SK-N-SH treated with all-trans-retinoic acid at 6 μM for 48 hours (cell line): ENCODE measurements around the gene NINL.

ENCODE experiments used
- ATAC-seq: fragments of 200-7000 bp; cut with Tn5 transposase; 3 replicates; pipeline ENCODE4 v1.9.1; 2020; ENCODE audit warnings: mild to moderate bottlenecking, moderate library complexity
- ARNTL ChIP-seq: fragments of 450-650 bp; formaldehyde crosslinking; IDR thresholded peaks from 2 replicates; pipeline ENCODE4 v1.5.0; 2020; ENCODE audit warnings: low read depth, mild to moderate bottlenecking, moderate library complexity, borderline replicate concordance
- BACH2 ChIP-seq: fragments of 250-450 bp; sonication (Bioruptor Pico); IDR thresholded peaks from 2 replicates; pipeline ENCODE4 v1.9.0; 2021; ENCODE audit warnings: mild to moderate bottlenecking, borderline replicate concordance
- CREB5 ChIP-seq: fragments of 250-450 bp; sonication (Bioruptor Pico); IDR thresholded peaks from 2 replicates; pipeline ENCODE4 v1.5.1; 2020; ENCODE audit warnings: low read depth, mild to moderate bottlenecking, moderate library complexity
- CSDC2 ChIP-seq: fragments of 250-450 bp; sonication (Bioruptor Pico); IDR thresholded peaks from 2 replicates; pipeline ENCODE4 v1.5.0; 2020; ENCODE audit warnings: mild to moderate bottlenecking, moderate library complexity
- CSRNP3 ChIP-seq: fragments of 250-450 bp; sonication (Bioruptor Pico); IDR thresholded peaks from 2 replicates; pipeline ENCODE4 v1.5.1; 2021; ENCODE audit warnings: mild to moderate bottlenecking, moderate library complexity
- ESRRG ChIP-seq: fragments of 250-450 bp; sonication (Bioruptor Pico); IDR thresholded peaks from 2 replicates; pipeline ENCODE4 v1.6.1; 2021; ENCODE audit warnings: mild to moderate bottlenecking
- GLIS3 ChIP-seq: fragments of 250-450 bp; sonication (Bioruptor Pico); IDR thresholded peaks from 2 replicates; pipeline ENCODE4 v1.5.0; 2020; ENCODE audit warnings: mild to moderate bottlenecking, moderate library complexity
- ISL1 ChIP-seq: fragments of 250-450 bp; sonication (Bioruptor Pico); IDR thresholded peaks from 2 replicates; pipeline ENCODE4 v2.1.2; 2022; ENCODE audit warnings: mild to moderate bottlenecking, moderate library complexity
- PATZ1 ChIP-seq: fragments of 250-450 bp; sonication (Bioruptor Pico); IDR thresholded peaks from 2 replicates; pipeline ENCODE4 v1.8.0; 2020; ENCODE audit warnings: mild to moderate bottlenecking, moderate library complexity, borderline replicate concordance
- POU6F1 ChIP-seq: fragments of 250-450 bp; sonication (Bioruptor Pico); IDR thresholded peaks from 2 replicates; pipeline ENCODE4 v1.8.0; 2021; ENCODE audit warnings: low read depth, mild to moderate bottlenecking, moderate library complexity, borderline replicate concordance
- PPARA ChIP-seq: fragments of 250-450 bp; sonication (Bioruptor Pico); IDR thresholded peaks from 2 replicates; pipeline ENCODE4 v1.5.0; 2020; ENCODE audit warnings: mild to moderate bottlenecking, borderline replicate concordance
- RARB ChIP-seq: fragments of 250-450 bp; sonication (Bioruptor Pico); IDR thresholded peaks from 2 replicates; pipeline ENCODE4 v1.8.0; 2021; ENCODE audit warnings: mild to moderate bottlenecking, moderate library complexity
- SNAI2 ChIP-seq: fragments of 250-450 bp; sonication (Bioruptor Pico); IDR thresholded peaks from 2 replicates; pipeline ENCODE4 v1.5.0; 2020; ENCODE audit warnings: mild to moderate bottlenecking, moderate library complexity
- TCF4 ChIP-seq: fragments of 250-450 bp; sonication (Bioruptor Pico); IDR thresholded peaks from 2 replicates; pipeline ENCODE4 v1.8.0; 2021; ENCODE audit warnings: mild to moderate bottlenecking, moderate library complexity, borderline replicate concordance
- TOX ChIP-seq: fragments of 250-450 bp; sonication (Bioruptor Pico); IDR thresholded peaks from 2 replicates; pipeline ENCODE4 v1.8.0; 2021; ENCODE audit warnings: mild to moderate bottlenecking, moderate library complexity, borderline replicate concordance
- TSHZ2 ChIP-seq: fragments of 250-450 bp; sonication (Bioruptor Pico); IDR thresholded peaks from 2 replicates; pipeline ENCODE4 v1.5.0; 2020; ENCODE audit warnings: mild to moderate bottlenecking, moderate library complexity
- ZC3H10 ChIP-seq: fragments of 250-450 bp; sonication (Bioruptor Pico); IDR thresholded peaks from 2 replicates; pipeline ENCODE4 v1.5.1; 2021; ENCODE audit warnings: mild to moderate bottlenecking, moderate library complexity
- ZFP3 ChIP-seq: fragments of 250-450 bp; sonication (Bioruptor Pico); IDR thresholded peaks from 2 replicates; pipeline ENCODE4 v1.5.0; 2020; ENCODE audit warnings: mild to moderate bottlenecking, moderate library complexity
- ZFP30 ChIP-seq: fragments of 450-650 bp; formaldehyde crosslinking; IDR thresholded peaks from 2 replicates; pipeline ENCODE4 v1.5.0; 2022; ENCODE audit warnings: mild to moderate bottlenecking, moderate library complexity
- ZNF565 ChIP-seq: fragments of 450-650 bp; formaldehyde crosslinking; conservative IDR thresholded peaks from 2 replicates; pipeline ENCODE4 v1.5.0; 2020; ENCODE audit warnings: low read depth, mild to moderate bottlenecking, moderate library complexity
- ZNF8 ChIP-seq: fragments of 450-650 bp; formaldehyde crosslinking; IDR thresholded peaks from 2 replicates; pipeline ENCODE4 v1.5.0; 2020; ENCODE audit warnings: mild to moderate bottlenecking, moderate library complexity

Gene NINL

GRCh38 chr20:25494506-25495188 is 90.7 kb downstream of the NINL start:
- TF ChIP-seq ZFP30 (CRISPR knock-in tag) (no peak), GLIS3 (CRISPR knock-in tag) (no peak), ZNF8 (CRISPR knock-in tag) (no peak), ESRRG (no peak), ZNF565 (CRISPR knock-in tag) (no peak), BACH2 (CRISPR knock-in tag) (no peak), CSDC2 (CRISPR knock-in tag) (no peak), SNAI2 (CRISPR knock-in tag) (no peak), TCF4 (CRISPR knock-in tag) (no peak), ZC3H10 (CRISPR knock-in tag) (no peak), TSHZ2 (CRISPR knock-in tag) (no peak), RARB (no peak), PATZ1 (CRISPR knock-in tag) (no peak), CREB5 (CRISPR knock-in tag) (no peak)
- no peak for ATAC-seq

- TF ChIP-seq RARB (no peak), SNAI2 (CRISPR knock-in tag) (no peak), ZFP3 (CRISPR knock-in tag) (no peak), CREB5 (CRISPR knock-in tag) (no peak), CSRNP3 (CRISPR knock-in tag) (no peak), ARNTL (CRISPR knock-in tag) (no peak), ISL1 (CRISPR knock-in tag) (no peak), ZNF8 (CRISPR knock-in tag) (no peak), ESRRG (no peak), PPARA (CRISPR knock-in tag) (no peak), ZFP30 (CRISPR knock-in tag) (no peak), GLIS3 (CRISPR knock-in tag) (no peak)
Observed at GRCh38 chr20:25493748-25494505, 91.4 kb downstream of the NINL start.

GRCh38 chr20:25493137-25493536 is 92.2 kb downstream of the NINL start:
- ATAC-seq = no peak
- TF ChIP-seq ARNTL (CRISPR knock-in tag) (no peak), PATZ1 (CRISPR knock-in tag) (no peak), TOX (CRISPR knock-in tag) (no peak), SNAI2 (CRISPR knock-in tag) (no peak), TCF4 (CRISPR knock-in tag) (no peak), POU6F1 (no peak), ZNF565 (CRISPR knock-in tag) (no peak), ZNF8 (CRISPR knock-in tag) (no peak), RARB (no peak), ZFP30 (CRISPR knock-in tag) (no peak), ISL1 (CRISPR knock-in tag) (no peak)

More at GRCh38 chr20:25493748-25494505, 91.4 kb downstream of the NINL start:
- ATAC-seq = no peak
